ENCODE data around the gene ACVR1C.

The ACVR1C gene

DNA sequence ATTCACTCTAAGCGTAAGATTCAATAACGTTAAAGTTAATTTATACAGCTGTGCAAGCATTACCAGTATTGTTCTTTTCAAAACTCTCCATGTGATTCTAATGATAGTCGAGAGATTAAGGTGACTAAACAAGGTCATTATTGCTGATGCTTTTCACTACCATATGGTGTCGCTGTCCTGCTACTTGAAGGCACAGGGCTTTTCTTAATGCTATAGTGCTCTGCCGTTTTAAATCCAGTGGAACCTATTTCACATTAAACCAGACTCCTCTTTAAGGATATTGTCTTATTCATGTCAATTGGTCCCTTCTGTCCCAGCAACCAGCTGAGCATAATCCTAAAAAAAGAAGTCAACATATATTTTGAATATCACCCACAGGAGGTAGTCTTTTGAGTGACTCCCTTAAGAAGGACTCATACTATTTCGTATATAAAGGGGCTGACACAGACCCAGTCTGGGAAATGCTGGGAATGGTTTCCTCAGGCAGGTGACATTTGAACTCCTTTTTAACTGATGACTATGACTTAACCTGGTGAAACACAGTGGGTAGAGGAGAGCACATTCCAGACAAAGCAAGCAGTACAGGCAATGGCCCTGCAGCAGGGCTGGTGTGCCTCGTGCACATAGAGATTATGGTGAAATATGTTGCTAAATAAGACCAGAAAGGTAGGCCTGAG lies 130.9 kb downstream of the ACVR1C start:
- no peak overlapping the region for H3K4me3 ChIP-seq (ENCODE audit: low read length)
- no peak for TF ChIP-seq ZNF274 (IDR thresholded peaks at IDR 0.05; ENCODE audit: low read depth, low read length)

- no peak for TF ChIP-seq ZNF274 (IDR thresholded peaks at IDR 0.05; ENCODE audit: low read depth, low read length)
- no peak overlapping the region for H3K4me3 ChIP-seq (ENCODE audit: low read length)
Measured at GRCh38 chr2:157492189-157492773, 136.4 kb downstream of the ACVR1C start.

DNA sequence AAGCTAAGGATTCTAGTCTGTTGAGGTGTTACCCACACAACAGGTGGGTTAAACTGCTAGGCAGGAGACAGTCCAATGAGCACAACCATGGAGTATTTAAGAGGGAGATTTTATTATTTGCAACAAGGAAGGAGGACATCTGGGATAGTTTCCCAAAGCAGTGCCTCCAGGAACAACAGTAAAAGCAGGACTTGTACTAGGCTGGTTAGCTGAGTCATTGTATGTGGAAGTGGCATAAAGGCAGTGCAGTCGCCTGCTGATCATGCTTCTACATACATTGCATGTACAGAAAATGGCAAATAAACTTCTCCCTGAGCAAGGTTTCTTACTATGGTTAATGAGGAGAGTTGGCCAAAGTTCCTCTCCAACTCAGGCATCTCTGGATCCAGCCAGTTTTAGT lies 138.7 kb downstream of the ACVR1C start:
- TF ChIP-seq ZNF274 (IDR thresholded peaks at IDR 0.05; ENCODE audit: low read depth, low read length), result no peak
- H3K4me3 ChIP-seq (ENCODE audit: low read length), result no peak overlapping the region

- no peak for TF ChIP-seq ZNF274 (IDR thresholded peaks at IDR 0.05; ENCODE audit: low read depth, low read length)
- H3K4me3 ChIP-seq (ENCODE audit: low read length), result no peak overlapping the region
Measured at GRCh38 chr2:157488877-157489276, 139.8 kb downstream of the ACVR1C start.

- TF ChIP-seq ZNF274 (IDR thresholded peaks at IDR 0.05; ENCODE audit: low read depth, low read length), result no peak
- H3K4me3 ChIP-seq (ENCODE audit: low read length), result no peak overlapping the region
Measured at GRCh38 chr2:157487747-157488146, 140.9 kb downstream of the ACVR1C start.

- TF ChIP-seq ZNF274 (IDR thresholded peaks at IDR 0.05; ENCODE audit: low read depth, low read length), result no peak
- H3K4me3 ChIP-seq (ENCODE audit: low read length), result no peak overlapping the region
Measured at GRCh38 chr2:157487271-157487610, 141.4 kb downstream of the ACVR1C start.

DNA sequence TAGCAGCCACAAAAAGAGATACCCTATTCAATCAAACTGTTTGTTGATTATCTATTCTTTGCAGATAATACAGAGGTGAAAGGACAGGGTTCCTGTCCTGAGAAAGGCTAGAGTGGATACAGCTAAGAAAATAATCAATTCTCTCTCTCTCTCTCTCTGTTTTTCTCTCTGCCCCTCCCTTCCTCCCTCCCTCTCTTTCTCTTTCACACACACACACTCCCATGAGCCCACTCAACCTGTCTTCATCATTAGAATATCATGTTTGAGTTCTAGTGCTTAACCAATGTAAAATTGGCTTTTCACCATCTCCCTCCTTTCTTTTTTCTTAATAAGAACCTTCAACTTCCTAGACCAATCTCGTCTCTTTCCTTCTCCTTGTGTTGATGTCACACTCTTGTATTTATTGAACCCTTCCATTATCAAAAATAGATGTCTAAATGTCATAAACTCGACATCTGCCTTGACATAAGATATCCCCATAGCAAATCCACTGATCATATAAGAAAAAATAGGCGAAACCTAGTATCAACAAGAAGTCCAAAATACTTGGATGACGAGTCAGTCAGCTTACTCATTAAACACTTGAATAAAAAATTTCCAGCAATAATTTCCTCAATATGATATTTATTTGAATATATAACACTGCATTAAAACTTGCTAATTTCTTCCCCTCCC lies 141.9 kb downstream of the ACVR1C start:
- TF ChIP-seq ZNF274 (IDR thresholded peaks at IDR 0.05; ENCODE audit: low read depth, low read length), result no peak
- no peak overlapping the region for H3K4me3 ChIP-seq (ENCODE audit: low read length)

DNA sequence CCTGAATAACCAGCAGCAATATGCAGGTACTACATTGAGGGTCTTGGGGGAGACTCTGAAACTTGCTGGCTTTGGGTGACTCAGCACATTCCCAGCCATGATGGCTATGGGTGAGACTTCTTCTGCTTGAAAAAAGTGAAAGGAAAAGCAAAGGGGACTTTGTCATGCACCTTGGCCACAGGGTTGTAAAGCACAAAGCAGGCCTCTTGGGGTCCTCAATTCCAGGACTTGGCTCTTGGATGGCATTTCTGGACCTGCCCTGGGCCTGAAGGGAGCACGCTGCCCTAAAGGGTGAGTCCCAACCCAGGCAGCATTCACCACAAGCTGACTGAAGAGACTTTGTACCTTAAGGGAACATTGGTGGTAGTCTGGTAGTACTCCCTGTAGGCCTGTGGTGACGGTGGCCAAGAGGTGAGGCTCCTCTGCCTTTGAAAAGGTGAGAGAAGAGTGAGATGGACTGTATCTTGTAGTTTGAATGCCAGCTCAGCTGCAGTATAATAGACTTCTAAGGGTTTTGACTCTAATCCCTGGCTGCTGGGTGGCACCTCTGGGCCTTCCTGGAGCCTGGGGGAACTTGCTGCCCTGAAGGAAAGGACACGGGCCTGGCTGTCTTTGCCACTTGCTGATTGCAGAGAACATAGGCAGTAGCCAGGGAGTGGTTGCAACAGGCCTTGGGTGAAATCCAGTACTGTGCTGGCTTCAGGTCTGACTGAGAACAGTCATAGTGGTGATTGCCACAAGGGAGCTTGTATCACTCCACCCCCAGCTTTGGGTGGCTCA lies 148.3 kb downstream of the ACVR1C start:
- TF ChIP-seq ZNF274 (IDR thresholded peaks at IDR 0.05; ENCODE audit: low read depth, low read length), result no peak
- no peak overlapping the region for H3K4me3 ChIP-seq (ENCODE audit: low read length)

DNA sequence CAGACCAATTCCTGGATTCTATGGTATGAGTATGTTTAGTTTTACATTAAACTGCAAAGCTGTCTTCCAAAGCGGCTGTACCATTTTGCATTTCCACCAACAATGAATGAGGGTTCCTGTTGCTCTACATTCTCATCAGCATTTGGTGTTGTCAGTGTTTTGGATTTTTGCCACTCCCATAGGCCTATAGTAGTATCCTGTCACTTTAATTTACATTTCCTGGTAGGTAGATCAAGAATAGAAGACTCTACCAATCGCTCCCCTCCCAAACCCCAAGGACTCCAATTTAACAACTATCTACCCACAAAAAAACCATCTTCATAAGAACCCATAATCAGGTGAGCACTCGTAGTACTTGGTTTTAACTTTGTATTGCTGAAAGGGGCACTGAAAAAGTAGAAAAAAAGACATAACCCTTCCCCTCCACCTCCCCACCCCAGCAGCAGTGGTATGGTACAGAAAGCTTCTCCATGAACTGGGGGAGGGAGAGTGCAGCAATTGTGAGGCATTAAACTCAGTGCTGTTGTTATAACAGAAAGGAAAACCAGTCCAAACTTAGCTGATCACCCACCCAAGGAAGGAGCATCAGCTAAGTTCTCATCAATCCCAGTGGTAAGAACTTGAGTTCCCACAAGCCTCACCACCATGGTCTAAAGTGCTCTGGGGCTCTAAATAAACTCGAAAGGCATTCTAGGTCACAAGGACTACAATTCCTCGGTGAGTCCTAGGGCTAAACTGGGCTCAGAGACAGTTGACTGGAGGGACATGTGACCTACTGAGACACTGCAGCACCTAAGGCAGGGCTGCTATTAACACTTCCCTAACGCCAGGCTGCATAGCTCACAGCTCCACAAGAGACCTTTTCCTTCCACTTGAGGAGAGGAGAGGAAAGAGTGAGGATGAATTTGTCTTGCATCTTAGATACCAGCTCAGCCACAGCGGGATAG lies 149.3 kb downstream of the ACVR1C start:
- TF ChIP-seq ZNF274 (IDR thresholded peaks at IDR 0.05; ENCODE audit: low read depth, low read length), result no peak
- no peak overlapping the region; the same call in 1 of the 2 replicates for H3K4me3 ChIP-seq (ENCODE audit: low read length)

GRCh38 chr2:157477919-157478318 lies 150.7 kb downstream of the ACVR1C start:
- no peak for TF ChIP-seq ZNF274 (IDR thresholded peaks at IDR 0.05; ENCODE audit: low read depth, low read length)
- no peak overlapping the region for H3K4me3 ChIP-seq (ENCODE audit: low read length)

GRCh38 chr2:157476953-157477709 lies 151.5 kb downstream of the ACVR1C start:
- TF ChIP-seq ZNF274 (IDR thresholded peaks at IDR 0.05; ENCODE audit: low read depth, low read length), result no peak

More at GRCh38 chr2:157476953-157477709, 151.5 kb downstream of the ACVR1C start:
- no peak overlapping the region for H3K4me3 ChIP-seq (ENCODE audit: low read length)
